Measurements from ENCODE around the gene NOX3.
A peak's percentile ranks its signal among the peaks of the same experiment; 100 is the strongest.

The NOX3 gene

GRCh38 chr6:155455766-155456165, at the start of gene NOX3:
Gene NOX3 (minus strand): TSS chr6:155455839. CDS start chr6:155455800, 39 bp downstream.
- Histone ChIP-seq H3K4me2 (peak within 1 kb of the TSS in 9 of 11 experiments; percentile 23 to 77 (median 62); a peak in 16 of 22 replicates), H3K9me3 (replicated peaks in 1 of 11) (0 out of 22 replicates have a peak, but pooled peaks cover 0 to 3% (median 0%) of the 10 kb centered on the region in 11 experiments), H3K9ac (peak within 1 kb of the TSS in 1 of 11 experiments; percentile 18; a peak in 1 of 22 replicates), H3K4me1 (peaks cover 0 to 21% (median 12%) of the 10 kb centered on the region in 10 experiments; a peak in 17 of 20 replicates), H3K4me3 (no peak within 1 kb of the TSS), H3K27me3 (no peaks in the 10 kb centered on the region), H3K36me3 (no peaks in the 10 kb centered on the region), H4K20me1 (no peaks in the 10 kb centered on the region), H3K27ac (peak within 1 kb of the TSS in 3 of 11 experiments; percentile 24 to 42 (median 41); a peak in 5 of 22 replicates)
- TF ChIP-seq Cebpa-rat (IDR thresholded peaks at IDR 0.05) = no peak

- H3K9ac ChIP-seq = no peak overlapping the region
- H3K36me3 ChIP-seq = no peaks in the 10 kb centered on the region
- H3K27ac ChIP-seq = no peak overlapping the region
- no peak overlapping the region for H3K4me2 ChIP-seq
- H3K9me3 ChIP-seq (replicated peaks in 1 of 11) = peaks cover 7 to 18% (median 11%) of the 10 kb centered on the region in 11 experiments; a peak in 19 of 22 replicates
- no peak for TF ChIP-seq Cebpa-rat (IDR thresholded peaks at IDR 0.05)
- no peak overlapping the region for H3K4me3 ChIP-seq
- H4K20me1 ChIP-seq = no peaks in the 10 kb centered on the region
- H3K27me3 ChIP-seq = no peaks in the 10 kb centered on the region
- 0 out of 20 replicates have a peak, but pooled peaks cover 0 to under 1% (median 0%) of the 10 kb centered on the region in 10 experiments for H3K4me1 ChIP-seq
Measured at GRCh38 chr6:155504848-155505607, 49.4 kb upstream of the NOX3 start.

GRCh38 chr6:155502393-155502792, 46.8 kb upstream of the NOX3 start:
- Histone ChIP-seq H3K4me2 (no peak overlapping the region), H3K36me3 (no peaks in the 10 kb centered on the region), H3K9me3 (replicated peaks in 1 of 11) (peaks cover 7 to 18% (median 11%) of the 10 kb centered on the region in 11 experiments; a peak in 19 of 22 replicates), H3K27ac (no peak overlapping the region), H3K4me3 (no peak overlapping the region), H3K9ac (no peak overlapping the region), H4K20me1 (no peaks in the 10 kb centered on the region), H3K27me3 (no peaks in the 10 kb centered on the region), H3K4me1 (peaks cover 0 to 20% (median 0%) of the 10 kb centered on the region in 10 experiments; a peak in 2 of 20 replicates)
- no peak for TF ChIP-seq Cebpa-rat (IDR thresholded peaks at IDR 0.05)

- H3K9ac ChIP-seq = no peak overlapping the region
- H4K20me1 ChIP-seq = no peaks in the 10 kb centered on the region
- H3K4me3 ChIP-seq = no peak overlapping the region
- H3K4me1 ChIP-seq = peaks cover 0 to 34% (median 0%) of the 10 kb centered on the region in 10 experiments; a peak in 5 of 20 replicates
- no peak overlapping the region for H3K4me2 ChIP-seq
- no peaks in the 10 kb centered on the region for H3K36me3 ChIP-seq
- no peaks in the 10 kb centered on the region for H3K27me3 ChIP-seq
- H3K9me3 ChIP-seq (replicated peaks in 1 of 11) = peaks cover 7 to 18% (median 11%) of the 10 kb centered on the region in 11 experiments; a peak in 19 of 22 replicates
- H3K27ac ChIP-seq = no peak overlapping the region
- TF ChIP-seq Cebpa-rat (IDR thresholded peaks at IDR 0.05) = no peak
Measured at GRCh38 chr6:155499574-155499973, 43.9 kb upstream of the NOX3 start.

GRCh38 chr6:155498370-155498769, 42.7 kb upstream of the NOX3 start:
- peaks cover 0 to 46% (median 0%) of the 10 kb centered on the region in 10 experiments; a peak in 7 of 20 replicates for H3K4me1 ChIP-seq
- H3K9me3 ChIP-seq (replicated peaks in 1 of 11) = peaks cover 7 to 13% (median 11%) of the 10 kb centered on the region in 11 experiments; a peak in 19 of 22 replicates

GRCh38 chr6:155497273-155497672, 41.6 kb upstream of the NOX3 start:
- no peak overlapping the region for H3K9ac ChIP-seq
- TF ChIP-seq Cebpa-rat (IDR thresholded peaks at IDR 0.05) = no peak
- no peak overlapping the region for H3K4me3 ChIP-seq
- H3K9me3 ChIP-seq (replicated peaks in 1 of 11) = peaks cover 2 to 15% (median 10%) of the 10 kb centered on the region in 11 experiments; a peak in 21 of 22 replicates
- H3K4me1 ChIP-seq = peaks cover 0 to 57% (median 0%) of the 10 kb centered on the region in 10 experiments; a peak in 7 of 20 replicates
- no peaks in the 10 kb centered on the region for H4K20me1 ChIP-seq
- no peak overlapping the region for H3K27ac ChIP-seq
- no peaks in the 10 kb centered on the region for H3K27me3 ChIP-seq
- H3K36me3 ChIP-seq = no peaks in the 10 kb centered on the region
- no peak overlapping the region for H3K4me2 ChIP-seq

More at GRCh38 chr6:155498370-155498769, 42.7 kb upstream of the NOX3 start:
- Histone ChIP-seq H3K27me3 (no peaks in the 10 kb centered on the region), H3K9ac (no peak overlapping the region; a peak in 1 of 22 replicates), H3K4me3 (no peak overlapping the region), H3K4me2 (peak overlapping the region in 1 of 11 experiments; percentile 40; a peak in 1 of 22 replicates), H4K20me1 (no peaks in the 10 kb centered on the region), H3K27ac (peak overlapping the region in 2 of 11 experiments; percentile 15 to 43; a peak in 3 of 22 replicates), H3K36me3 (no peaks in the 10 kb centered on the region)
- TF ChIP-seq Cebpa-rat (IDR thresholded peaks at IDR 0.05) = no peak

GRCh38 chr6:155495011-155495768, 39.6 kb upstream of the NOX3 start:
- Histone ChIP-seq H3K4me1 (peaks cover 0 to 57% (median 0%) of the 10 kb centered on the region in 10 experiments; a peak in 7 of 20 replicates), H3K27ac (peak overlapping the region in 3 of 11 experiments; percentile 70 to 83 (median 71); a peak in 5 of 22 replicates), H3K9ac (no peak overlapping the region), H3K4me2 (peak overlapping the region in 2 of 11 experiments; percentile 62 to 68; a peak in 4 of 22 replicates), H3K9me3 (replicated peaks in 1 of 11) (peaks cover 4 to 14% (median 9%) of the 10 kb centered on the region in 11 experiments; a peak in 14 of 22 replicates), H4K20me1 (no peaks in the 10 kb centered on the region), H3K4me3 (no peak overlapping the region), H3K27me3 (no peaks in the 10 kb centered on the region), H3K36me3 (no peaks in the 10 kb centered on the region)
- 0 out of 22 replicates have a peak, but pooled peaks of 1 of the 11 experiments have one; percentile 14 for TF ChIP-seq Cebpa-rat (IDR thresholded peaks at IDR 0.05)

- Histone ChIP-seq H4K20me1 (no peaks in the 10 kb centered on the region), H3K4me3 (no peak overlapping the region), H3K36me3 (no peaks in the 10 kb centered on the region), H3K27ac (peak overlapping the region in 4 of 11 experiments; percentile 55 to 83 (median 70); a peak in 9 of 22 replicates), H3K9ac (peak overlapping the region in 2 of 11 experiments; percentile 51 to 67; a peak in 3 of 22 replicates), H3K9me3 (replicated peaks in 1 of 11) (peaks cover 4 to 14% (median 9%) of the 10 kb centered on the region in 11 experiments; a peak in 14 of 22 replicates), H3K27me3 (no peaks in the 10 kb centered on the region), H3K4me2 (peak overlapping the region in 4 of 11 experiments; percentile 5 to 68 (median 52); a peak in 6 of 22 replicates), H3K4me1 (peaks cover 0 to 49% (median 0%) of the 10 kb centered on the region in 10 experiments; a peak in 7 of 20 replicates)
- no peak for TF ChIP-seq Cebpa-rat (IDR thresholded peaks at IDR 0.05)
Measured at GRCh38 chr6:155493694-155494143, 38.1 kb upstream of the NOX3 start.

All from BLaER1 treated with 17β-estradiol and CSF1 and Interleukin-3, amounts not matched to agents 10 nM and 100 nM (cell line).